H1 (cell line): ENCODE measurements around the gene COPS7A. TPM values are rescaled to one million over a fixed set of nuclear protein-coding genes. Genes with fewer than 3 reads are reported as not detected.

ENCODE experiments used
- CTCF ChIA-PET: fragments of 300-600 bp; sonication (Branson Sonifier 250); formaldehyde crosslinking; loops from one replicate; lab custom pipeline; 2021; ENCODE audit not compliant: partially characterized antibody; lab: Charles Lee
- POLR2A ChIA-PET: fragments of 300-600 bp; sonication (Branson Sonifier 250); formaldehyde crosslinking; loops from one replicate; lab custom pipeline; 2021; ENCODE audit warnings: inconsistent platforms; ENCODE audit not compliant: partially characterized antibody; lab: Charles Lee
- DNase-seq, 2 experiments: peaks; one replicate each; pipeline versions ENCODE4 v3.0.0 to v3.0.0-alpha.2; 2010 to 2022; ENCODE audit warnings: low spot score in 2 of 2, low read depth in 1 of 2, mixed read lengths in 1 of 2
- FAIRE-seq: peaks from 2 replicates; lab custom pipeline; 2011; peaks lifted over from hg19 to GRCh38; lab: Jason Lieb, UNC
- H2AFZ ChIP-seq: 2 replicates; pipeline ENCODE4 v1.8.1; 2012; ENCODE audit warnings: low read length, inconsistent platforms
- H2AK5ac ChIP-seq: 2 replicates; pipeline ENCODE4 v1.6.1; 2013; ENCODE audit warnings: low read depth, low read length
- H2BK120ac ChIP-seq: replicated peaks from 2 replicates; pipeline ENCODE3; 2013; ENCODE audit warnings: low read depth, low read length, inconsistent platforms
- H2BK12ac ChIP-seq: 2 replicates; pipeline ENCODE4 v1.6.1; 2013; ENCODE audit warnings: low read depth, low read length
- H2BK15ac ChIP-seq: 2 replicates; pipeline ENCODE4 v1.6.1; 2013; ENCODE audit warnings: low read length
- H2BK20ac ChIP-seq: 2 replicates; pipeline ENCODE4 v1.6.1; 2013; ENCODE audit warnings: low read length
- H2BK5ac ChIP-seq: 2 replicates; pipeline ENCODE4 v1.6.1; 2013; ENCODE audit warnings: low read depth, low read length
- H3K14ac ChIP-seq: 2 replicates; pipeline ENCODE4 v1.6.1; 2013; ENCODE audit warnings: inconsistent platforms; ENCODE audit not compliant: insufficient read length
- H3K18ac ChIP-seq: 2 replicates; pipeline ENCODE4 v1.6.1; 2013; ENCODE audit warnings: low read length; ENCODE audit errors: extremely low read depth
- H3K23ac ChIP-seq: 2 replicates; pipeline ENCODE4 v1.6.1; 2013; ENCODE audit warnings: inconsistent platforms; ENCODE audit not compliant: insufficient read length
- H3K23me2 ChIP-seq: 2 replicates; pipeline ENCODE4 v1.6.1; 2013; ENCODE audit warnings: low read depth, low read length
- H3K27ac ChIP-seq: 2 replicates; pipeline ENCODE4 v1.6.1; 2011; ENCODE audit warnings: low read depth, low read length, inconsistent platforms
- H3K27me3 ChIP-seq, 4 experiments: replicated peaks in 1 of 4; 1 replicate in 1 of 4; 2 replicates in 3 of 4; pipeline versions ENCODE4 v1.6.1 to v1.8.1; 2011 to 2013; ENCODE audit warnings: low read length in 3 of 4, mild to moderate bottlenecking in 3 of 4, inconsistent platforms in 2 of 4, mixed read lengths in 2 of 4, moderate library complexity in 1 of 4; ENCODE audit not compliant: control insufficient read depth in 3 of 4, insufficient read depth in 3 of 4; ENCODE audit errors: extremely low read depth in 1 of 4
- H3K36me3 ChIP-seq, 4 experiments: 2 replicates each; pipeline versions ENCODE4 v1.6.1 to v1.8.1; 2011 to 2013; ENCODE audit warnings: mild to moderate bottlenecking in 4 of 4, low read length in 3 of 4, moderate library complexity in 2 of 4, control low read depth in 1 of 4, inconsistent platforms in 1 of 4; ENCODE audit not compliant: insufficient read depth in 4 of 4, control insufficient read depth in 2 of 4
- H3K4ac ChIP-seq: replicated peaks from 2 replicates; pipeline ENCODE3; 2013; ENCODE audit warnings: low read length, low read depth, mixed read lengths, inconsistent platforms; ENCODE audit not compliant: insufficient read length
- H3K4me1 ChIP-seq, 4 experiments: replicated peaks in 1 of 4; 1 replicate in 1 of 4; 2 replicates in 3 of 4; pipeline versions ENCODE4 v1.6.1 to v1.8.1; 2011 to 2013; ENCODE audit warnings: low read length in 3 of 4, inconsistent platforms in 2 of 4, mixed read lengths in 1 of 4; ENCODE audit not compliant: insufficient read depth in 4 of 4, control insufficient read depth in 3 of 4
- H3K4me2 ChIP-seq, 2 experiments: 2 replicates each; pipeline versions ENCODE4 v1.6.1 to v1.8.1; 2011 to 2013; ENCODE audit warnings: low read depth in 2 of 2, low read length in 2 of 2, control low read depth in 1 of 2, inconsistent platforms in 1 of 2, mild to moderate bottlenecking in 1 of 2; ENCODE audit not compliant: insufficient read depth in 1 of 2
- H3K4me3 ChIP-seq, 4 experiments: fragments of 200-600, 300-600 bp in 1 of 4; sonication (generic), shearing (Covaris generic), sonication (Bioruptor Twin) in 1 of 4; 2 replicates each; pipeline versions ENCODE4 v1.5.1 to v1.8.1; 2011 to 2016; ENCODE audit warnings: low read length in 4 of 4, low read depth in 3 of 4, control low read depth in 2 of 4, inconsistent platforms in 2 of 4, mild to moderate bottlenecking in 2 of 4, mixed read lengths in 1 of 4, moderate library complexity in 1 of 4; ENCODE audit not compliant: insufficient read depth in 2 of 4; ENCODE audit errors: extremely low read depth in 1 of 4
- H3K56ac ChIP-seq: replicated peaks from 2 replicates; pipeline ENCODE3; 2013; ENCODE audit warnings: low read depth, mild to moderate bottlenecking, mixed read lengths, low read length, inconsistent platforms; ENCODE audit not compliant: insufficient read length
- H3K79me1 ChIP-seq: 2 replicates; pipeline ENCODE4 v1.6.1; 2013; ENCODE audit warnings: low read depth, low read length, control low read depth
- H3K79me2 ChIP-seq, 2 experiments: 2 replicates each; pipeline versions ENCODE4 v1.6.1 to v1.8.1; 2012 to 2013; ENCODE audit warnings: low read length in 2 of 2, mild to moderate bottlenecking in 2 of 2, inconsistent platforms in 1 of 2; ENCODE audit not compliant: insufficient read depth in 2 of 2, control insufficient read depth in 1 of 2
- H3K9ac ChIP-seq, 4 experiments: replicated peaks in 1 of 4; 1 replicate in 1 of 4; 2 replicates in 3 of 4; pipeline versions ENCODE4 v1.6.1 to v1.8.1; 2011 to 2013; ENCODE audit warnings: low read depth in 3 of 4, low read length in 3 of 4, control low read depth in 2 of 4, mild to moderate bottlenecking in 2 of 4, moderate library complexity in 2 of 4, inconsistent platforms in 1 of 4; ENCODE audit errors: extremely low read depth in 1 of 4
- H3K9me3 ChIP-seq, 2 experiments: 2 replicates each; pipeline versions ENCODE4 v1.6.1 to v1.8.1; 2012 to 2013; ENCODE audit warnings: mild to moderate bottlenecking in 2 of 2, moderate library complexity in 2 of 2, control low read depth in 1 of 2, inconsistent platforms in 1 of 2, low read depth in 1 of 2, low read length in 1 of 2, mixed read lengths in 1 of 2; ENCODE audit not compliant: insufficient read depth in 2 of 2
- H4K20me1 ChIP-seq, 2 experiments: replicated peaks in 1 of 2; 2 replicates each; pipeline versions ENCODE3 to v1.8.1; 2011 to 2013; ENCODE audit warnings: inconsistent platforms in 2 of 2, low read length in 2 of 2, mild to moderate bottlenecking in 1 of 2; ENCODE audit not compliant: insufficient read depth in 2 of 2, control insufficient read depth in 1 of 2
- H4K5ac ChIP-seq: 2 replicates; pipeline ENCODE4 v1.6.1; 2013; ENCODE audit warnings: low read length, low read depth, mixed read lengths, inconsistent platforms; ENCODE audit not compliant: insufficient read length
- H4K8ac ChIP-seq: 2 replicates; pipeline ENCODE4 v1.8.0; 2013; ENCODE audit warnings: mild to moderate bottlenecking, moderate library complexity, low read length, inconsistent platforms; ENCODE audit not compliant: insufficient read depth; ENCODE audit errors: extremely low read depth
- H4K91ac ChIP-seq: replicated peaks from 2 replicates; pipeline ENCODE3; 2013; ENCODE audit warnings: low read length, mixed read lengths, inconsistent platforms; ENCODE audit not compliant: insufficient read length
- BRCA1 ChIP-seq: IDR thresholded peaks from 2 replicates; pipeline ENCODE4 v1.6.1; 2012; ENCODE audit warnings: low read depth, low read length, improper control_type of control experiment
- CEBPB ChIP-seq: IDR thresholded peaks from 2 replicates; pipeline ENCODE4 v1.6.1; 2012; ENCODE audit warnings: low read depth, low read length
- CTBP2 ChIP-seq: IDR thresholded peaks from 2 replicates; pipeline ENCODE4 v1.7.0; 2011; ENCODE audit warnings: borderline replicate concordance, mild to moderate bottlenecking, moderate library complexity, mixed read lengths, low read length; ENCODE audit not compliant: insufficient read depth, insufficient read length
- EGR1 ChIP-seq: IDR thresholded peaks from 2 replicates; pipeline ENCODE4 v1.6.1; 2011; ENCODE audit warnings: low read depth, low read length, borderline replicate concordance
- HDAC6 ChIP-seq: IDR thresholded peaks from one replicate; pipeline ENCODE4 v1.7.1; 2012; ENCODE audit warnings: low read depth, mild to moderate bottlenecking, inconsistent platforms, low read length, moderate library complexity
- NANOG ChIP-seq: IDR thresholded peaks from 2 replicates; pipeline ENCODE4 v1.6.1; 2011; ENCODE audit warnings: low read length, low read depth, mild to moderate bottlenecking, inconsistent platforms; ENCODE audit not compliant: insufficient read depth, poor library complexity, severe bottlenecking
- RBBP5 ChIP-seq: IDR thresholded peaks from 2 replicates; pipeline ENCODE4 v1.7.1; 2012; ENCODE audit warnings: low read depth, mild to moderate bottlenecking, inconsistent platforms, low read length, moderate library complexity, borderline replicate concordance
- RXRA ChIP-seq: IDR thresholded peaks from 2 replicates; pipeline ENCODE4 v1.6.1; 2011; ENCODE audit warnings: low read depth, mild to moderate bottlenecking, low read length, moderate library complexity; ENCODE audit not compliant: insufficient read depth
- SP1 ChIP-seq: IDR thresholded peaks from 2 replicates; pipeline ENCODE4 v1.6.1; 2011; ENCODE audit warnings: low read depth, low read length
- SP4 ChIP-seq: IDR thresholded peaks from 2 replicates; pipeline ENCODE4 v1.6.1; 2012; ENCODE audit warnings: low read length, inconsistent platforms
- TAF1 ChIP-seq: IDR thresholded peaks from 2 replicates; pipeline ENCODE4 v1.6.1; 2011; ENCODE audit warnings: mild to moderate bottlenecking, low read depth, low read length
- TCF12 ChIP-seq: IDR thresholded peaks from 2 replicates; pipeline ENCODE4 v1.6.1; 2011; ENCODE audit warnings: low read depth, mild to moderate bottlenecking, low read length
- TEAD4 ChIP-seq: IDR thresholded peaks from 2 replicates; pipeline ENCODE4 v1.6.1; 2012; ENCODE audit warnings: low read depth, low read length, inconsistent platforms, mixed read lengths
- WGBS, 2 experiments: shearing (Covaris generic) in 1 of 2; methylation state at CpG; one replicate each; pipeline versions ENCODE4 v1.1.6 to v1.1.7; 2013 to 2015; ENCODE audit warnings: low lambda C conversion rate in 2 of 2, mixed read lengths in 2 of 2, inconsistent platforms in 1 of 2, low coverage in 1 of 2, missing lambda C conversion rate in 1 of 2; ENCODE audit not compliant: insufficient replicate concordance in 2 of 2, insufficient coverage in 1 of 2, insufficient read length in 1 of 2; ENCODE audit errors: extremely low coverage in 1 of 2, missing lambda C conversion rate in 1 of 2; 5-methylcytosine and 5-hydroxymethylcytosine counted together
- polyA plus RNA-seq, 7 experiments: library from polyadenylated mRNA; depleted of rRNA in 3 of 7; stranded (reverse) in 5 of 7; unstranded in 2 of 7; fragments of >200 nt in 5 of 7; fragments of 200-250 nt in 2 of 7; gene quantifications; 1 replicate in 5 of 7; 2 replicates in 1 of 7; 4 replicates in 1 of 7; pipeline versions ENCODE4 v1.2.1 to v1.2.3, GENCODE V29; 2011 to 2013; ENCODE audit warnings: missing spikeins in 2 of 7, mixed read lengths in 2 of 7
- total RNA-seq: library from RNA; stranded (reverse); fragmentation: NEBNext Ultra II Directional; extraction: Animal tissue kit (Norgen Biotek cat#: 25700); gene quantifications from 2 replicates; pipeline ENCODE4 v1.2.1, GENCODE V29; 2021

The COPS7A gene
- total and polyA plus RNA-seq, 2 of the 8 experiments (the other 6 are each of a cell fraction or from before 2014, with no cell fraction given): 44.5 to 95.9 TPM

DNA sequence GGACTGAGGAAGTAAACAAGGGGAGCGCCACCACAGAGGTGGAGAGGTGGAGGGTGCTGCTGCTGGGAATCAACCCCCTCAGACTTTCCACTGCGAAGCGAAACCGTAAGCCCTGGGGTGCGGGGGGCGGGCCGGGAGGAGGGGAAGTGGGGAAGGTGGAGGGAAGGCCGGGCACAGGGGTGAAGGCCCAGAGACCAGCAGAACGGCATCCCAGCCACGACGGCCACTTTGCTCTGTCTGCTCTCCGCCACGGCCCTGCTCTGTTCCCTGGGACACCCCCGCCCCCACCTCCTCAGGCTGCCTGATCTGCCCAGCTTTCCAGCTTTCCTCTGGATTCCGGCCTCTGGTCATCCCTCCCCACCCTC lies 48.5 kb downstream of the COPS7A start, which contains the start of gene LAG3:
LAG3 (plus strand) TSS at position 190 of the 365 bp plus-strand sequence. CDS start 333 bp downstream, outside the sequence.
- Histone ChIP-seq H4K20me1 (peaks cover 6 to 19% of the 10 kb centered on the region in 2 experiments), H3K18ac (peak within 1 kb of the TSS; percentile 26), H3K27ac (no peak within 1 kb of the TSS), H3K23ac (peak within 1 kb of the TSS; percentile 85), H4K5ac (no peak within 1 kb of the TSS), H3K4me1 (peaks cover 4 to 36% (median 25%) of the 10 kb centered on the region in 4 experiments), H2BK15ac (peak within 1 kb of the TSS; percentile 99; the same call in 1 of the 2 replicates), H3K4ac (no peak within 1 kb of the TSS), H2BK5ac (no peak within 1 kb of the TSS), H3K9me3 (no peaks in the 10 kb centered on the region), H3K79me1 (0 out of 2 replicates have a peak, but pooled peaks cover 2% of the 10 kb centered on the region), H2BK12ac (peak within 1 kb of the TSS; percentile 87; the same call in 1 of the 2 replicates), H3K27me3 (peaks cover 0 to 29% (median 22%) of the 10 kb centered on the region in 4 experiments; a peak in 5 of 7 replicates), H2AFZ (no peak within 1 kb of the TSS), H3K79me2 (peaks cover 4 to 22% of the 10 kb centered on the region in 2 experiments; a peak in 2 of 4 replicates), H3K36me3 (peaks cover 0 to 23% (median 5%) of the 10 kb centered on the region in 4 experiments; a peak in 6 of 8 replicates), H3K14ac (no peak within 1 kb of the TSS), H4K8ac (peak within 1 kb of the TSS; percentile 28; the same call in 1 of the 2 replicates), H3K9ac (peak within 1 kb of the TSS in 2 of 4 experiments; percentile 26 to 54; a peak in 1 of 7 replicates), H3K56ac (no peak within 1 kb of the TSS), H4K91ac (peak within 1 kb of the TSS; percentile 79), H3K4me2 (peak within 1 kb of the TSS; percentile 83 to 85), H2BK20ac (0 out of 2 replicates have a peak within 1 kb of the TSS, but pooled peaks have one; percentile 48), H3K4me3 (peak within 1 kb of the TSS; percentile 5 to 60 (median 31)), H2AK5ac (no peak within 1 kb of the TSS; the same call in 1 of the 2 replicates), H3K23me2 (peaks cover 13% of the 10 kb centered on the region), H2BK120ac (no peak within 1 kb of the TSS)
- WGBS, 2 experiments: no CpG with 5 or more reads among the region's 15 CpGs
- FAIRE-seq (no peak), DNase-seq (no peak)
- CTCF ChIA-PET: interaction anchor here (0.5 to 29.6 kb wide), 7 partner anchors 9 to 57 kb away, joined by 3 to 532 read pairs (median 4); partner anchors contain the start of genes GNB3, GPR162, MLF2 and P3H3
- POLR2A ChIA-PET: interaction anchor here (0.6 to 11.6 kb wide), 10 partner anchors 9 to 171 kb away, joined by 3 to 151 read pairs (median 5); partner anchors contain the start of genes C12orf57, GPR162, MLF2 and RNU7-1
- TF ChIP-seq HDAC6 (no peak), SP4 (no peak), RBBP5 (no peak), TEAD4 (no peak), EGR1 (no peak), TAF1 (no peak), SP1 (no peak), TCF12 (no peak), NANOG (no peak), RXRA (no peak), CEBPB (no peak), BRCA1 (no peak), CTBP2 (no peak)
